ENCODE data around the gene ZNF276. TPM values are rescaled to one million over a fixed set of nuclear protein-coding genes. Genes with fewer than 3 reads are reported as not detected.

Gene ZNF276
- total RNA-seq, 1 experiment from 2014 or later: 30.1 TPM

GRCh38 chr16:89700100-89700648 lies 21.2 kb upstream of the ZNF276 start:
- CTCF ChIA-PET: interaction anchor here (0.6 kb wide), 1 partner anchor 32 kb away, joined by 3 read pairs; no protein-coding TSS in a partner anchor

GRCh38 chr16:89700649-89701424 lies 20.5 kb upstream of the ZNF276 start:
- POLR2A ChIA-PET (ENCODE audit: unreplicated experiment): no interaction called here

More at GRCh38 chr16:89700100-89700648, 21.2 kb upstream of the ZNF276 start:
- Histone ChIP-seq H3K79me2 (ENCODE audit: low read length) (no peaks in the 10 kb centered on the region), H3K27ac (ENCODE audit: low read length) (peak overlapping the region; percentile 17; the same call in 1 of the 2 replicates), H3K4me1 (ENCODE audit: insufficient read depth, low read length) (peaks cover 9% of the 10 kb centered on the region), H3K36me3 (ENCODE audit: low read depth, low read length) (no peaks in the 10 kb centered on the region), H3K9me3 (ENCODE audit: low read length) (no peaks in the 10 kb centered on the region), H3K9me2 (replicated peaks; ENCODE audit: low read length) (no peaks in the 10 kb centered on the region), H2AFZ (ENCODE audit: low read length) (no peak overlapping the region), H3K4me3 (ENCODE audit: low read length) (peak overlapping the region; percentile 73), H3K4me2 (ENCODE audit: low read length) (peak overlapping the region; percentile 90), H4K20me1 (ENCODE audit: low read length) (no peaks in the 10 kb centered on the region), H3K9ac (ENCODE audit: low read length) (peak overlapping the region; percentile 39), H3F3A (ENCODE audit: low read length, unreplicated experiment) (no peaks in the 10 kb centered on the region), H3K27me3 (ENCODE audit: low read length) (no peaks in the 10 kb centered on the region)
- TF ChIP-seq, protein P1, sequence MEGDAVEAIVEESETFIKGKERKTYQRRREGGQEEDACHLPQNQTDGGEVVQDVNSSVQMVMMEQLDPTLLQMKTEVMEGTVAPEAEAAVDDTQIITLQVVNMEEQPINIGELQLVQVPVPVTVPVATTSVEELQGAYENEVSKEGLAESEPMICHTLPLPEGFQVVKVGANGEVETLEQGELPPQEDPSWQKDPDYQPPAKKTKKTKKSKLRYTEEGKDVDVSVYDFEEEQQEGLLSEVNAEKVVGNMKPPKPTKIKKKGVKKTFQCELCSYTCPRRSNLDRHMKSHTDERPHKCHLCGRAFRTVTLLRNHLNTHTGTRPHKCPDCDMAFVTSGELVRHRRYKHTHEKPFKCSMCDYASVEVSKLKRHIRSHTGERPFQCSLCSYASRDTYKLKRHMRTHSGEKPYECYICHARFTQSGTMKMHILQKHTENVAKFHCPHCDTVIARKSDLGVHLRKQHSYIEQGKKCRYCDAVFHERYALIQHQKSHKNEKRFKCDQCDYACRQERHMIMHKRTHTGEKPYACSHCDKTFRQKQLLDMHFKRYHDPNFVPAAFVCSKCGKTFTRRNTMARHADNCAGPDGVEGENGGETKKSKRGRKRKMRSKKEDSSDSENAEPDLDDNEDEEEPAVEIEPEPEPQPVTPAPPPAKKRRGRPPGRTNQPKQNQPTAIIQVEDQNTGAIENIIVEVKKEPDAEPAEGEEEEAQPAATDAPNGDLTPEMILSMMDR (conservative IDR thresholded peaks at IDR 0.05; ENCODE audit: low read depth, low read length): peak; percentile 64
- no peak for TF ChIP-seq EZH2 (IDR thresholded peaks at IDR 0.05; ENCODE audit: low read length, unreplicated experiment)
- intact Hi-C loops (cut with micrococcal nuclease): loop anchor here (5.0 to 10.0 kb wide), 2 partner anchors 115 to 172 kb away; partner anchors contain the start of genes FANCA and TCF25
- ATAC-seq (peak; percentile 59), DNase-seq (peak; percentile 98)
- BruUV-seq (replicated peaks): no TSS peak
- POLR2A ChIA-PET (ENCODE audit: unreplicated experiment): no interaction called here

More at GRCh38 chr16:89700649-89701424, 20.5 kb upstream of the ZNF276 start:
- ATAC-seq (peak; percentile 20), DNase-seq (peak; percentile 57)
- Histone ChIP-seq H3F3A (ENCODE audit: low read length, unreplicated experiment) (no peaks in the 10 kb centered on the region), H3K27me3 (ENCODE audit: low read length) (no peaks in the 10 kb centered on the region), H4K20me1 (ENCODE audit: low read length) (no peaks in the 10 kb centered on the region), H3K4me3 (ENCODE audit: low read length) (peak overlapping the region; percentile 73), H3K9ac (ENCODE audit: low read length) (peak overlapping the region; percentile 39), H2AFZ (ENCODE audit: low read length) (peak overlapping the region; percentile 64; the same call in 1 of the 2 replicates), H3K4me1 (ENCODE audit: insufficient read depth, low read length) (peaks cover 9% of the 10 kb centered on the region), H3K4me2 (ENCODE audit: low read length) (peak overlapping the region; percentile 90), H3K9me2 (replicated peaks; ENCODE audit: low read length) (no peaks in the 10 kb centered on the region), H3K9me3 (ENCODE audit: low read length) (no peaks in the 10 kb centered on the region), H3K27ac (ENCODE audit: low read length) (peak overlapping the region; percentile 17; the same call in 1 of the 2 replicates), H3K79me2 (ENCODE audit: low read length) (no peaks in the 10 kb centered on the region), H3K36me3 (ENCODE audit: low read depth, low read length) (no peaks in the 10 kb centered on the region)
- TF ChIP-seq EZH2phosphoT487 (IDR thresholded peaks at IDR 0.05; ENCODE audit: borderline replicate concordance, low read length): no peak
- no peak for TF ChIP-seq EZH2 (IDR thresholded peaks at IDR 0.05; ENCODE audit: low read length, unreplicated experiment)
- TF ChIP-seq, protein P1 (conservative IDR thresholded peaks at IDR 0.05; ENCODE audit: low read depth, low read length): no peak
- BruUV-seq (replicated peaks): no TSS peak
- CTCF ChIA-PET: interaction anchor here (0.6 to 0.7 kb wide), 2 partner anchors 32 to 79 kb away, joined by 3 to 8 read pairs; no protein-coding TSS in a partner anchor
- intact Hi-C loops (cut with micrococcal nuclease): loop anchor here (5.0 to 10.0 kb wide), 2 partner anchors 114 to 171 kb away; partner anchors contain the start of genes FANCA and TCF25

Measured in PC-3 (cell line).